CD4-positive, alpha-beta T cell treated with Interleukin-6 for 4 hours (primary cell): ENCODE measurements around the gene FAM149A.
A peak's percentile ranks its signal among the peaks of the same experiment; 100 is the strongest.

Source experiments
- DNase-seq: peaks from one replicate; pipeline ENCODE4 v3.0.0-alpha.2; 2020; ENCODE audit warnings: mixed read lengths

The FAM149A gene

GRCh38 chr4:186104114-186104889 lies at the start of gene FAM149A:
FAM149A (plus strand) TSS chr4:186104704.
- peak; percentile 70 for DNase-seq

- DNase-seq, result no peak
Measured at GRCh38 chr4:186058253-186058979, 46.1 kb upstream of the FAM149A start.

- no peak for DNase-seq
Measured at GRCh38 chr4:186058980-186059316, 45.6 kb upstream of the FAM149A start.

GRCh38 chr4:186061921-186062320 lies 42.6 kb upstream of the FAM149A start:
- DNase-seq, result no peak

GRCh38 chr4:186067757-186068385 lies 36.6 kb upstream of the FAM149A start:
- peak; percentile 45 for DNase-seq

- DNase-seq, result no peak
Measured at GRCh38 chr4:186068581-186069348, 35.7 kb upstream of the FAM149A start, which contains the start of gene TLR3. TLR3 (plus strand) TSS chr4:186069156; CDS start chr4:186076620, 7,464 bp downstream.

- DNase-seq, result no peak
Measured at GRCh38 chr4:186069729-186070128, 34.8 kb upstream of the FAM149A start.

- DNase-seq, result no peak
Measured at GRCh38 chr4:186072516-186072915, 32.0 kb upstream of the FAM149A start.

GRCh38 chr4:186074189-186074588 lies 30.3 kb upstream of the FAM149A start:
- no peak for DNase-seq

GRCh38 chr4:186078981-186079638 lies 25.4 kb upstream of the FAM149A start:
- DNase-seq, result no peak

- DNase-seq, result no peak
Measured at GRCh38 chr4:186079694-186080093, 24.8 kb upstream of the FAM149A start.

GRCh38 chr4:186081202-186081807 lies 23.2 kb upstream of the FAM149A start:
- no peak for DNase-seq

- no peak for DNase-seq
Measured at GRCh38 chr4:186082221-186082620, 22.3 kb upstream of the FAM149A start.

GRCh38 chr4:186088523-186088922 lies 16.0 kb upstream of the FAM149A start:
- DNase-seq, result no peak

GRCh38 chr4:186092296-186092695 lies 12.2 kb upstream of the FAM149A start:
- DNase-seq, result no peak

GRCh38 chr4:186095406-186095805 lies 9.1 kb upstream of the FAM149A start:
- DNase-seq, result no peak

- DNase-seq, result no peak
Measured at GRCh38 chr4:186096681-186097165, 7.8 kb upstream of the FAM149A start.

- no peak for DNase-seq
Measured at GRCh38 chr4:186097386-186097785, 7.1 kb upstream of the FAM149A start.

GRCh38 chr4:186102931-186103330 lies 1.6 kb upstream of the FAM149A start:
- DNase-seq, result no peak

GRCh38 chr4:186104890-186105646 lies 564 bp downstream of the FAM149A start:
- DNase-seq, result peak; percentile 12
